Liver (tissue), 3 donors: ENCODE results near the gene ARHGAP28.

Source experiments
- JUND ChIP-seq, 2 donors: IDR thresholded peaks; 2 replicates each; pipeline ENCODE4 v1.6.1; 2016; ENCODE audit warnings: antibody characterized with exemption in 2 of 2
- TAF1 ChIP-seq: conservative IDR thresholded peaks from 2 replicates; pipeline ENCODE4 v1.6.1; 2016; ENCODE audit warnings: antibody characterized with exemption, mild to moderate bottlenecking
- TF ChIP-seq, protein P1 (sequence below): IDR thresholded peaks from 2 replicates; pipeline ENCODE4 v1.6.1; 2016; ENCODE audit warnings: antibody characterized with exemption, mild to moderate bottlenecking
- TF ChIP-seq, protein P2 (sequence below): fragments of 150-350 bp; IDR thresholded peaks from 2 replicates; pipeline ENCODE4 v1.5.1; 2017; ENCODE audit warnings: improper control_type of control experiment, low read depth, low read length; ENCODE audit not compliant: missing input control
- donor health status: healthy.
- donor health status: healthy.

DNA sequence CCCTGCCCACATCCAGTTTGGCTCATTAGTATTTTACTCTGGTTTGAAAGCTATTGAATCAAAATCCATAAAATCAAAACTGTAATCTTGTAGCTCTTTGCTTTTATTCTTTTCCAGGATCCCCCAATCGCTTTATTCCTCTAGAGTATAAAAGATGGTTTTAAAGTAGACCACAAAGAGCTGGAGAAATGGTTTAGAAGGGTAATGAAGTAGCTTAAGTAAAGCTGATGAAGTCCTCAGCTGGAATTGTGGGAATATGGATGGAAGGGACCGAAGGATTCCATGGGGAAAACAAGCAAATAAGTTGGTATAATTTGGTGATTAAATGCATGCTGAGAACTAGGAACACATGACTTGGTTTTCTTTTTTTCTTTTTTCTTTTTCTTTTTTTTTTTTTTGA lies 12.3 kb downstream of the ARHGAP28 start:
- TF ChIP-seq, protein P1, sequence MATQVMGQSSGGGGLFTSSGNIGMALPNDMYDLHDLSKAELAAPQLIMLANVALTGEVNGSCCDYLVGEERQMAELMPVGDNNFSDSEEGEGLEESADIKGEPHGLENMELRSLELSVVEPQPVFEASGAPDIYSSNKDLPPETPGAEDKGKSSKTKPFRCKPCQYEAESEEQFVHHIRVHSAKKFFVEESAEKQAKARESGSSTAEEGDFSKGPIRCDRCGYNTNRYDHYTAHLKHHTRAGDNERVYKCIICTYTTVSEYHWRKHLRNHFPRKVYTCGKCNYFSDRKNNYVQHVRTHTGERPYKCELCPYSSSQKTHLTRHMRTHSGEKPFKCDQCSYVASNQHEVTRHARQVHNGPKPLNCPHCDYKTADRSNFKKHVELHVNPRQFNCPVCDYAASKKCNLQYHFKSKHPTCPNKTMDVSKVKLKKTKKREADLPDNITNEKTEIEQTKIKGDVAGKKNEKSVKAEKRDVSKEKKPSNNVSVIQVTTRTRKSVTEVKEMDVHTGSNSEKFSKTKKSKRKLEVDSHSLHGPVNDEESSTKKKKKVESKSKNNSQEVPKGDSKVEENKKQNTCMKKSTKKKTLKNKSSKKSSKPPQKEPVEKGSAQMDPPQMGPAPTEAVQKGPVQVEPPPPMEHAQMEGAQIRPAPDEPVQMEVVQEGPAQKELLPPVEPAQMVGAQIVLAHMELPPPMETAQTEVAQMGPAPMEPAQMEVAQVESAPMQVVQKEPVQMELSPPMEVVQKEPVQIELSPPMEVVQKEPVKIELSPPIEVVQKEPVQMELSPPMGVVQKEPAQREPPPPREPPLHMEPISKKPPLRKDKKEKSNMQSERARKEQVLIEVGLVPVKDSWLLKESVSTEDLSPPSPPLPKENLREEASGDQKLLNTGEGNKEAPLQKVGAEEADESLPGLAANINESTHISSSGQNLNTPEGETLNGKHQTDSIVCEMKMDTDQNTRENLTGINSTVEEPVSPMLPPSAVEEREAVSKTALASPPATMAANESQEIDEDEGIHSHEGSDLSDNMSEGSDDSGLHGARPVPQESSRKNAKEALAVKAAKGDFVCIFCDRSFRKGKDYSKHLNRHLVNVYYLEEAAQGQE: no peak
- TF ChIP-seq, protein P2, sequence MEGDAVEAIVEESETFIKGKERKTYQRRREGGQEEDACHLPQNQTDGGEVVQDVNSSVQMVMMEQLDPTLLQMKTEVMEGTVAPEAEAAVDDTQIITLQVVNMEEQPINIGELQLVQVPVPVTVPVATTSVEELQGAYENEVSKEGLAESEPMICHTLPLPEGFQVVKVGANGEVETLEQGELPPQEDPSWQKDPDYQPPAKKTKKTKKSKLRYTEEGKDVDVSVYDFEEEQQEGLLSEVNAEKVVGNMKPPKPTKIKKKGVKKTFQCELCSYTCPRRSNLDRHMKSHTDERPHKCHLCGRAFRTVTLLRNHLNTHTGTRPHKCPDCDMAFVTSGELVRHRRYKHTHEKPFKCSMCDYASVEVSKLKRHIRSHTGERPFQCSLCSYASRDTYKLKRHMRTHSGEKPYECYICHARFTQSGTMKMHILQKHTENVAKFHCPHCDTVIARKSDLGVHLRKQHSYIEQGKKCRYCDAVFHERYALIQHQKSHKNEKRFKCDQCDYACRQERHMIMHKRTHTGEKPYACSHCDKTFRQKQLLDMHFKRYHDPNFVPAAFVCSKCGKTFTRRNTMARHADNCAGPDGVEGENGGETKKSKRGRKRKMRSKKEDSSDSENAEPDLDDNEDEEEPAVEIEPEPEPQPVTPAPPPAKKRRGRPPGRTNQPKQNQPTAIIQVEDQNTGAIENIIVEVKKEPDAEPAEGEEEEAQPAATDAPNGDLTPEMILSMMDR: no peak
- TF ChIP-seq TAF1: no peak
- no peak for TF ChIP-seq JUND (IDR thresholded peaks at IDR 0.05)
